Measurements from ENCODE around the gene SMARCA5. TPM values are rescaled to one million over a fixed set of nuclear protein-coding genes. Genes with fewer than 3 reads are reported as not detected.

SMARCA5 gene
- total RNA-seq, 1 donor: 47.4 TPM

GRCh38 chr4:143488687-143489086 is 24.8 kb upstream of the SMARCA5 start:
- no peak overlapping the region for H3K4me3 ChIP-seq (ENCODE audit: low read depth, low read length)
- DNase-seq (ENCODE audit: low read depth): no peak
- TF ChIP-seq CTCF (IDR thresholded peaks at IDR 0.05; ENCODE audit: insufficient read depth, low read length): no peak

GRCh38 chr4:143489106-143489505 is 24.4 kb upstream of the SMARCA5 start:
- TF ChIP-seq CTCF (IDR thresholded peaks at IDR 0.05; ENCODE audit: insufficient read depth, low read length): no peak
- peak; percentile 22 for DNase-seq (ENCODE audit: low read depth)
- no peak overlapping the region for H3K4me3 ChIP-seq (ENCODE audit: low read depth, low read length)

DNA sequence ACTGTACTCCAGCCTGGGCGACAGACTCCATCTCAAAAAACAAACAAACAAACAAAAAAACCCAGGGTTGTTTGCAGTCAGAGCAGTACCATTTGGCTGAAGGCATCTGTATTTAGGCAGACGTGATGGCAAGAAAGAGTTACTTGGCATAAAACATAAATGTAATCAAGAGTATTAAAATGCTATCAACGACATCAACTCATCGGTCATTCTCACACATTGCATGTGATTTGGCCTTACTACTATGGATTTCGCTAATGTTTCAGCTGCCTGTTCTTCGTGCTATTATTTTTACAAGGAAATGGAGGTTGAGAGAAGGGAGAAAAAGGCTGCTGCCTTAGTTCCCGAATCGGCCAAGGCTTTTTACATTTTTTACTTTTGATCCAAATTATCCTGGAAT is 15.5 kb upstream of the SMARCA5 start:
- TF ChIP-seq CTCF (IDR thresholded peaks at IDR 0.05; ENCODE audit: insufficient read depth, low read length): no peak
- DNase-seq (ENCODE audit: low read depth): no peak
- H3K4me3 ChIP-seq (ENCODE audit: low read depth, low read length): no peak overlapping the region

DNA sequence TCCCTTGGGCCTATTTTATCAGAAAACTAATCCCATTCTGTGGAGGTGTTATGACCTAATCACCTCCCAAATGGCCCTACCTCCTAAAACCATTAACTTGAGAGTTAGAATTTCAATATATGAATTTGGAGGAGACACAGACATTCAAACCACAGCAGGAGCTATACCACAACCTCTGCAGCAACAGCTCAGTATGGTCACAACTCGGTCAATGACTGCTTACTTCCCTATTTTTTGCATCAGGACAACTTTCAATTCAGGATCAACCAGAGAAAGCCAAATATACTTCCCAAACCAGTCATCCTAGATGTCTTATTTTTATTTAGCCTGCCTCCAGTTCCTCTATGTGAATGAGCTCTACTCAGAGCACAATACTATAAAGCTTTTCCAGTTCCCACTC is 11.3 kb upstream of the SMARCA5 start:
- no peak for DNase-seq (ENCODE audit: low read depth)
- H3K4me3 ChIP-seq (ENCODE audit: low read depth, low read length): no peak overlapping the region
- no peak for TF ChIP-seq CTCF (IDR thresholded peaks at IDR 0.05; ENCODE audit: insufficient read depth, low read length)

DNA sequence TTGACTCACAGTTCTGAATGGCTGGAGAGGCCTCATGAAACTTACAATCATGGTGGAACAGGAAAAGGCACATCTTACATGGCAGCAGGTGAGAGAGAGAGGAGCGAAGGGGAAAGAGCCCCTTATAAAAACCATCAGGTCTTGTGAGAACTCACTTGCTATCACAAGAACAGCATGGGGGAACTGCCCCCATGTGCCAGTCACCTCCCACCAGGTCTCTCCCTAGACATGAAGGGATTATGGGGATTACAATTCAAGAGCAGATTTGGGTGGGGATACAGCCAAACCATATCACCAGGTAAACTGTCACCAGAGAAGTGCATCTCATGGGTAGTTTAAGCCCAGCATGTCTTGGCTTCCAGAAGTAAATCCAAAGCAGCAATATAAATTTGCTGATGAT is 7.5 kb upstream of the SMARCA5 start:
- no peak for TF ChIP-seq CTCF (IDR thresholded peaks at IDR 0.05; ENCODE audit: insufficient read depth, low read length)
- H3K4me3 ChIP-seq (ENCODE audit: low read depth, low read length): no peak overlapping the region
- DNase-seq (ENCODE audit: low read depth): no peak

- TF ChIP-seq CTCF (IDR thresholded peaks at IDR 0.05; ENCODE audit: insufficient read depth, low read length): no peak
- DNase-seq (ENCODE audit: low read depth): no peak
- H3K4me3 ChIP-seq (ENCODE audit: low read depth, low read length): no peak overlapping the region
These were observed 1.6 kb upstream of the SMARCA5 start for GRCh38 chr4:143511906-143512305.

GRCh38 chr4:143512978-143513313 is 556 bp upstream of the SMARCA5 start:
- no peak for DNase-seq (ENCODE audit: low read depth)
- TF ChIP-seq CTCF (IDR thresholded peaks at IDR 0.05; ENCODE audit: insufficient read depth, low read length): no peak
- peak overlapping the region; percentile 95 for H3K4me3 ChIP-seq (ENCODE audit: low read depth, low read length)
